Spleen (tissue), 11 donors: ENCODE results near the gene PSMB7. TPM values are rescaled to one million over a fixed set of nuclear protein-coding genes. Genes with fewer than 3 reads are reported as not detected.

ENCODE experiments used
- DNase-seq: peaks from one replicate; pipeline ENCODE4 v3.0.0-alpha.2; 2020
- H3K27ac ChIP-seq, 8 donors: fragments of 200-600 bp; sonication (generic) in 7 of 8; 1 replicate in 4 of 8; 2 replicates in 4 of 8; pipeline versions ENCODE4 v1.5.0 to v1.8.0; 2016 to 2021; ENCODE audit warnings: inconsistent platforms in 4 of 8, mild to moderate bottlenecking in 4 of 8, moderate library complexity in 1 of 8
- H3K27me3 ChIP-seq, 7 donors: fragments of 200-600 bp; sonication (generic) in 6 of 7; replicated peaks in 1 of 7; 1 replicate in 4 of 7; 2 replicates in 3 of 7; pipeline versions ENCODE4 v1.5.0 to v1.8.0; 2016 to 2021; ENCODE audit warnings: inconsistent platforms in 3 of 7, mild to moderate bottlenecking in 1 of 7
- H3K36me3 ChIP-seq, 6 donors: fragments of 200-600 bp; sonication (generic) in 5 of 6; 1 replicate in 4 of 6; 2 replicates in 2 of 6; pipeline versions ENCODE4 v1.5.0 to v1.8.0; 2016 to 2021; ENCODE audit warnings: inconsistent platforms in 2 of 6
- H3K4me1 ChIP-seq, 6 donors: fragments of 200-600 bp; sonication (generic) in 5 of 6; 1 replicate in 3 of 6; 2 replicates in 3 of 6; pipeline versions ENCODE4 v1.5.0 to v1.8.0; 2016 to 2021; ENCODE audit warnings: inconsistent platforms in 3 of 6
- H3K4me3 ChIP-seq, 8 donors: fragments of 200-600 bp; sonication (generic) in 7 of 8; 1 replicate in 4 of 8; 2 replicates in 4 of 8; pipeline versions ENCODE4 v1.5.0 to v1.8.0; 2016 to 2021; ENCODE audit warnings: inconsistent platforms in 4 of 8, mild to moderate bottlenecking in 4 of 8, moderate library complexity in 2 of 8
- H3K9me3 ChIP-seq, 8 donors: fragments of 200-600 bp; sonication (generic) in 7 of 8; 1 replicate in 4 of 8; 2 replicates in 4 of 8; pipeline versions ENCODE4 v1.5.0 to v1.8.0; 2016 to 2021; ENCODE audit warnings: inconsistent platforms in 4 of 8
- CTCF ChIP-seq, 11 experiments: fragments of 200-600 bp in 7 of 11; fragments of 450-650 bp in 4 of 11; sonication (generic) in 4 of 11; IDR thresholded peaks in 8 of 11; conservative IDR thresholded peaks in 3 of 11; 1 replicate in 7 of 11; 2 replicates in 4 of 11; pipeline versions ENCODE4 v1.4.0 to v1.8.0; 2016 to 2021; ENCODE audit warnings: antibody characterized with exemption in 11 of 11, inconsistent platforms in 4 of 11, mild to moderate bottlenecking in 1 of 11
- POLR2A ChIP-seq, 3 donors: fragments of 450-650 bp; IDR thresholded peaks; one replicate each; pipeline ENCODE4 v1.5.1; 2017; ENCODE audit warnings: antibody characterized with exemption in 3 of 3, mild to moderate bottlenecking in 1 of 3
- POLR2AphosphoS5 ChIP-seq, 3 donors: sonication (generic); formaldehyde crosslinking; IDR thresholded peaks; one replicate each; pipeline ENCODE4 v1.5.1; 2017; ENCODE audit warnings: antibody characterized with exemption in 3 of 3
- WGBS, 5 donors: extraction: QIAGEN DNeasy Blood & Tissue Kit in 3 of 5; methylation state at CpG; one replicate each; pipeline versions ENCODE4 v1.1.5 to v1.1.7; 2013 to 2018; 5-methylcytosine and 5-hydroxymethylcytosine counted together
- intact Hi-C: fragments of 100-400 bp; cut with DNase I; formaldehyde crosslinking; loops from one replicate; pipeline ENCODE4 v1.15.0; 2023; ENCODE audit warnings: low total_unique reads
- polyA plus RNA-seq, 3 donors: library from polyadenylated mRNA; stranded (reverse); fragments of 200-250 nt; gene quantifications; one replicate each; pipeline ENCODE4 v1.2.1, GENCODE V29; 2013
- total RNA-seq, 7 donors: library from RNA; depleted of rRNA in 3 of 7; stranded (reverse); fragments of >200 nt in 3 of 7; fragmentation: NEBNext Ultra II Directional in 4 of 7; extraction: Animal tissue kit (Norgen Biotek cat#: 25700) in 4 of 7; gene quantifications; one replicate each; pipeline versions ENCODE4 v1.1.0 to v1.2.1, GENCODE V29; 2016 to 2021
- donor health status: healthy with polysubstance abuse.
- donor health status: DM: no; HTN: no; CAD: no; lungs with moderate emphysema.
- donor health status: DM: no; HTN: no; CAD: no.
- donor health status: Bipolar disorder and iron deficiency.
- donor health status: healthy.
- donor health status: DM: no; HTN: no; CAD: no.
- donor health status: DM: yes; HTN: yes; CAD: no.

PSMB7 gene
- total and polyA plus RNA-seq, 10 donors, result 71.3 to 143 (median 108) TPM

GRCh38 chr9:124329206-124329792, 85.9 kb downstream of the PSMB7 start:
- TF ChIP-seq POLR2AphosphoS5 (IDR thresholded peaks at IDR 0.05) (peak in 1 of 3 donors; percentile 8), POLR2A (IDR thresholded peaks at IDR 0.05) (no peak)
- WGBS, 5 donors, result 86 to 93% (median 89%) methylated on average over 19 of the region's 19 CpGs
- DNase-seq, result no peak
- no peak overlapping the region for H3K4me3 ChIP-seq
- no peaks in the 10 kb centered on the region for H3K27me3 ChIP-seq
- no peaks in the 10 kb centered on the region for H3K9me3 ChIP-seq
- H3K36me3 ChIP-seq, result peaks cover 0 to 100% (median 67%) of the 10 kb centered on the region in 6 donors
- peaks cover 0 to 9% (median 0%) of the 10 kb centered on the region in 6 donors for H3K4me1 ChIP-seq
- intact Hi-C loops, result no loop called here
- no peak overlapping the region for H3K27ac ChIP-seq

- Histone ChIP-seq H3K27ac (no peak overlapping the region), H3K36me3 (peaks cover 0 to 100% (median 71%) of the 10 kb centered on the region in 6 donors), H3K4me1 (peaks cover 0 to 9% (median 0%) of the 10 kb centered on the region in 6 donors), H3K4me3 (no peak overlapping the region), H3K27me3 (no peaks in the 10 kb centered on the region), H3K9me3 (no peaks in the 10 kb centered on the region)
- TF ChIP-seq POLR2A (IDR thresholded peaks at IDR 0.05), result no peak
- no peak for TF ChIP-seq POLR2AphosphoS5 (IDR thresholded peaks at IDR 0.05)
- TF ChIP-seq CTCF (IDR thresholded peaks at IDR 0.05 in 8 of 11, conservative IDR thresholded peaks at IDR 0.05 in 3 of 11), result no peak
- WGBS, 5 donors, result 88 to 96% (median 93%) methylated on average over 12 of the region's 12 CpGs
- intact Hi-C loops, result no loop called here
- no peak for DNase-seq
Observed at GRCh38 chr9:124328285-124328684, 87.0 kb downstream of the PSMB7 start.

- TF ChIP-seq POLR2AphosphoS5 (IDR thresholded peaks at IDR 0.05) (no peak), POLR2A (IDR thresholded peaks at IDR 0.05) (no peak), CTCF (IDR thresholded peaks at IDR 0.05 in 8 of 11, conservative IDR thresholded peaks at IDR 0.05 in 3 of 11) (no peak)
- peaks cover 0 to 100% (median 69%) of the 10 kb centered on the region in 6 donors for H3K36me3 ChIP-seq
- intact Hi-C loops, result no loop called here
- no peak overlapping the region for H3K4me3 ChIP-seq
- 80 to 90% (median 88%) methylated on average over 8 to 9 of the region's 9 CpGs for WGBS, 5 donors
- no peak overlapping the region for H3K27ac ChIP-seq
- peaks cover 0 to 16% (median under 1%) of the 10 kb centered on the region in 6 donors for H3K4me1 ChIP-seq
- H3K27me3 ChIP-seq, result no peaks in the 10 kb centered on the region
- no peak for DNase-seq
- H3K9me3 ChIP-seq, result no peaks in the 10 kb centered on the region
Observed at GRCh38 chr9:124327491-124327890, 87.8 kb downstream of the PSMB7 start.

GRCh38 chr9:124326378-124326777, 88.9 kb downstream of the PSMB7 start:
- no peak for TF ChIP-seq POLR2AphosphoS5 (IDR thresholded peaks at IDR 0.05)
- no peak for TF ChIP-seq POLR2A (IDR thresholded peaks at IDR 0.05)
- no peak for TF ChIP-seq CTCF (IDR thresholded peaks at IDR 0.05 in 8 of 11, conservative IDR thresholded peaks at IDR 0.05 in 3 of 11)
- DNase-seq, result no peak
- Histone ChIP-seq H3K27ac (no peak overlapping the region), H3K9me3 (no peaks in the 10 kb centered on the region), H3K4me3 (no peak overlapping the region), H3K27me3 (no peaks in the 10 kb centered on the region), H3K4me1 (peaks cover 0 to 22% (median 4%) of the 10 kb centered on the region in 6 donors), H3K36me3 (peaks cover 0 to 100% (median 72%) of the 10 kb centered on the region in 6 donors)
- intact Hi-C loops, result no loop called here
- WGBS, 5 donors, result 84 to 92% (median 88%) methylated on average over 15 to 21 of the region's 21 CpGs
